ENCODE results near the gene CEACAM3. TPM values are rescaled to one million over a fixed set of nuclear protein-coding genes. Genes with fewer than 3 reads are reported as not detected.

The CEACAM3 gene
- total and polyA plus RNA-seq, 9 of the 15 experiments (the other 6 are each of a cell fraction or from before 2014, with no cell fraction given), result not detected

- TF ChIP-seq CBX8 (IDR thresholded peaks at IDR 0.05; ENCODE audit: borderline replicate concordance, extremely low read depth, low read depth, low read length, poor library complexity, severe bottlenecking) (no peak), GMEB1 (CRISPR knock-in tag; IDR thresholded peaks at IDR 0.05) (no peak), YY1 (IDR thresholded peaks at IDR 0.05; ENCODE audit: borderline replicate concordance in 1 of 3, control insufficient read depth in 1 of 3, extremely low read depth in 1 of 3, insufficient read depth in 3 of 3, insufficient read length in 1 of 3, insufficient replicate concordance in 2 of 3, low read depth in 1 of 3, low read length in 2 of 3) (no peak)
Measured at GRCh38 chr19:41796362-41796761, at the start of gene CEACAM3 (continued).

GRCh38 chr19:41746593-41747227 is 49.7 kb upstream of the CEACAM3 start:
- ChIA-PET CTCF (ENCODE audit: low intra/inter-chr PET ratio) (interaction anchor here (0.5 to 1.5 kb wide), 7 partner anchors 38 to 325 kb away, joined by 3 to 10 read pairs (median 3); partner anchors contain the start of gene CEACAM5), POLR2A (interaction anchor here (0.6 kb wide), 1 partner anchor 304 kb away, joined by 4 read pairs; the partner anchor contains the start of gene ERICH4)
- no peak overlapping the region for H2AFZ ChIP-seq (ENCODE audit: low read depth, low read length)
- DNase-seq (ENCODE audit: extremely low read depth in 1 of 4, low spot score in 3 of 4) (peak; percentile 28 to 59 (median 32)), FAIRE-seq (peak; percentile 71), ATAC-seq (peak; percentile 88)
- no peaks in the 10 kb centered on the region for H3K79me2 ChIP-seq (ENCODE audit: control insufficient read depth, insufficient read depth, low read length)
- no peak overlapping the region for H3K9ac ChIP-seq (ENCODE audit: insufficient read depth in 1 of 2, low read depth in 2 of 2, low read length in 2 of 2)
- H3K4me2 ChIP-seq (ENCODE audit: insufficient read depth, low read length), result no peak overlapping the region
- no peaks in the 10 kb centered on the region for H3K36me3 ChIP-seq (ENCODE audit: control insufficient read depth, insufficient read depth, low read length)
- H3K4me1 ChIP-seq (replicated peaks in 1 of 2; ENCODE audit: control insufficient read depth in 2 of 2, insufficient read depth in 2 of 2, low read length in 2 of 2), result no peaks in the 10 kb centered on the region
- in situ Hi-C loops (cut with MboI) (loop anchor here (5.0 kb wide), 1 partner anchor 39 kb away; the partner anchor contains the start of gene CEACAM5), intact Hi-C loops (cut with micrococcal nuclease) (loop anchor here (1.0 kb wide), 1 partner anchor 39 kb away; no protein-coding TSS in a partner anchor)
- H3K9me1 ChIP-seq (ENCODE audit: control insufficient read depth, insufficient read depth, low read length), result no peaks in the 10 kb centered on the region
- H3K9me3 ChIP-seq (replicated peaks; ENCODE audit: control insufficient read depth, insufficient read depth, low read depth, low read length), result no peaks in the 10 kb centered on the region
- H4K20me1 ChIP-seq (replicated peaks; ENCODE audit: control insufficient read depth, insufficient read depth, low read length), result no peaks in the 10 kb centered on the region; the same call in 1 of the 2 replicates
- no TSS peak for BruUV-seq (replicated peaks)
- no peak overlapping the region for H3K4me3 ChIP-seq
- WGBS (ENCODE audit: insufficient coverage, low coverage, missing lambda C conversion rate), result 0% methylated on average over 11 of the region's 11 CpGs
- no peak overlapping the region for H3K27ac ChIP-seq (ENCODE audit: extremely low read depth, low read depth, low read length)
- peaks cover 4 to 5% of the 10 kb centered on the region in 2 experiments; a peak in 2 of 5 replicates for H3K27me3 ChIP-seq (ENCODE audit: control insufficient read depth in 2 of 2, insufficient read depth in 2 of 2, low read length in 2 of 2)
- no peak for TF ChIP-seq ZBTB12 (CRISPR knock-in tag; IDR thresholded peaks at IDR 0.05)
- TF ChIP-seq ATF1 (CRISPR knock-in tag; IDR thresholded peaks at IDR 0.05), result no peak
- TF ChIP-seq ATF1 (tag; IDR thresholded peaks at IDR 0.05), result no peak
- no peak for TF ChIP-seq NCOA6 (IDR thresholded peaks at IDR 0.05)
- TF ChIP-seq ZNF324 (CRISPR knock-in tag; IDR thresholded peaks at IDR 0.05), result no peak
- no peak for TF ChIP-seq MTA3 (IDR thresholded peaks at IDR 0.05; ENCODE audit: borderline replicate concordance)
- TF ChIP-seq MAFK (IDR thresholded peaks at IDR 0.05; ENCODE audit: low read length), result no peak
- no peak for TF ChIP-seq DPF2 (IDR thresholded peaks at IDR 0.05)
- no peak for TF ChIP-seq DLX4 (CRISPR knock-in tag; IDR thresholded peaks at IDR 0.05)
- no peak for TF ChIP-seq ZNF444 (CRISPR knock-in tag; IDR thresholded peaks at IDR 0.05)
- no peak for TF ChIP-seq ATF7 (IDR thresholded peaks at IDR 0.05)
- no peak for TF ChIP-seq EHMT2 (IDR thresholded peaks at IDR 0.05)
- no peak for TF ChIP-seq PHB2 (IDR thresholded peaks at IDR 0.05; ENCODE audit: low read depth)
- TF ChIP-seq ILF3 (IDR thresholded peaks at IDR 0.05; ENCODE audit: borderline replicate concordance), result no peak
- TF ChIP-seq KAT8 (IDR thresholded peaks at IDR 0.05; ENCODE audit: low read depth), result no peak

All from K562 (cell line).